ENCODE data around the gene KDELR1. TPM values are rescaled to one million over a fixed set of nuclear protein-coding genes. Genes with fewer than 3 reads are reported as not detected.

Gene KDELR1
- total RNA-seq: 205 TPM

DNA sequence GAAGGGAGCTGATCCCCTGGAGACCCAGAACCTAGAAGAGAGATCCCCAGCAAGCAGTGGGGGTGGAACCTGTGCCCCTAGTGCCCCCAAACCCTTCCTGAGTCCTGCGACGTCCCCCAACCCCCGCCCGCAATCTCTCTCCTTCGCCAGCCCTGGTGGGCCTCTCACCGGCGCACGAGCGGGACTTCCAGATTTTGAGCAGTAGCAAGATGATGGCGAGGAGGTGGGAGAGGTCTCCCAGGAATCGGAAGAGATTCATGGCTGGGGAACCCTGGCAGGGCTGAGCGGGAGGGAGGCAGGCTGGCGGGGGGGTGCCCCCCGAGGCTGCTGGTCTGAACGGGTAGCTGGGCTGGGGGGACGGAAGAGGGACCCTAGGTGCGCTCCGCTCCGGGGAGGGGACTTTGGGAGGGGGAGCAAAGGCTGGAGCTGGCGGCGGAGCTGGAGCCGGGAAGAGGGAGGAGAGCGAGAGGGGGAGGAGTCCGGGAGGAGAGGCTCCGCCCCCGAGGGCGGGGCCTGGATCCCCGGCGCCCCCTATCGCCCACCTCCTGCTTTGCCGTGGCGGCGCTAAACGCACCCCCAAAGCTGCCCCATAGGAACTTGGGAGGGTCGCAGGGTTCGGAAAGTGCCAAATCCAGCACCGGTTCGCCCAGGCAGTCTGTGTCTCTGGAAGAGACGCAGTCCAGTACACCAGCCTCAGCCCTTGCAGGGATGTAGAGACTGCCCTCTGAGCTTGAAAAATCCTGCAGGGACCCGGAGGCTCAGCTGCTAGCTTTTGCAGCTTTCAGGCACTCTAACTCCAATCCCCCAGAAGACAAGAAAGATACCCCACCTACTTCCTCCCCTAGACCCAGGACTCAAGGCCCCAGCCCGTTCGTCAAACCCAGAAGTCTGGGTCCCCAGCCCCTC, at the start of gene KDELR1:
Gene KDELR1, minus strand, starts transcription at position 452 of the 906 bp plus-strand sequence. Its CDS starts 193 bp downstream, at position 259.
- DNase-seq (ENCODE audit: low spot score): peak; percentile 70

DNA sequence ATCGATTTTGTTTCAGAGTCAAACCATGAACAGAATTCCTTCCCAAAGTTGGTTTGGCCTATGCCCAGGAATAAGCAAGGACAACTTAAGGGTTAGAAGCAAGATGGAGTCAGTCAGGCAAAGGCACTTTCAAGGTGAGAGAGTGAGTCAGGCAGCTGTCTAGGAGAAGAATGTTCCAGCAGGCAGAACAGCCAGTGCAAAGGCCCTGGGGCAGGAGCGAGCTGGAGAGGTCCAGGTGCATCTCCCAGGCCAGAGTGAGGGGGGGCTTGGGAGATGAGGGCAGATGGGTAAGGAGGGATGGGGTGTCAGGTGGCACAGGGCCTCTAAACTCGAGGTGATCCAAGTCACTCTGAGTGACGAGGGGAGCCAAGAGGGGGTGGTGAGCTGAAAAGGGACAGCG, 45.2 kb upstream of the KDELR1 start:
- no peak for DNase-seq (ENCODE audit: low spot score)

DNA sequence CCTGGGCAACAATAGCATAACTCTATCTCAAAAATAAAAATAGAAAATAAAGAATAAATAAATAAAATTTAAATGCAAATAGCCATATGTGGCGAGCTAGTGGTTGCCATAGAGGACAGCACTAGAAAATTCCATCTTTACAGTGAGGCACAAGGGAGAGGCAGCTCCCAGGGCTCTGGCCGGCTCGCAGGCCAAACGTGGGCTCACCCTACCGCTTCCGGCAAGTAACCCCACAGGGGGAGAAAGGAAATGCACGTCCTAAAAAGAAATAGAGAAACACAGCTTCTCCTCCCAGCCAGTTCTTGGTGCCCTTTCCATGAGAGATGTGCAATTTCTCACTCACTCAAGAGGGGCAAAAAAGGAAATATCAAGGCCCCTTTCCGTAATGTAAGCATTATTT, 42.0 kb upstream of the KDELR1 start:
- no peak for DNase-seq (ENCODE audit: low spot score)

DNA sequence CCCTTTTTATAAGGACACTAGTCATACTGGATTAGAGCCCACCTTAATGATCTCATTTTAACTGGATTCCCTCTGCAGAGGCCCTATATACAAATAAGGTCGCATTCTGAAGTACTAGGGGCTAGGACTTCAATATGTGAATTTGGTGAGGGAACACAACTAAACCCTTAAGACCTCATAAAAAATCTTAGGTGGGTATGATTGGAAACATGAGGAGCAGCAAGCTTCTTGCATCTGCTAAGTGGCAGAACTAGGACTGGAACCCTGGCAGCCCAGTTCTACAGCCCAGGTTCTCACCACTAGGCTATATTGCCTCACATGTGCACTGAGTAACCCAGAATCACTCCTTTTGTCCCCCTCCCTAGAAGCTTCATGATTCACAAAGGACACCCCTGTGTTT, 37.3 kb upstream of the KDELR1 start:
- DNase-seq (ENCODE audit: low spot score): no peak

DNA sequence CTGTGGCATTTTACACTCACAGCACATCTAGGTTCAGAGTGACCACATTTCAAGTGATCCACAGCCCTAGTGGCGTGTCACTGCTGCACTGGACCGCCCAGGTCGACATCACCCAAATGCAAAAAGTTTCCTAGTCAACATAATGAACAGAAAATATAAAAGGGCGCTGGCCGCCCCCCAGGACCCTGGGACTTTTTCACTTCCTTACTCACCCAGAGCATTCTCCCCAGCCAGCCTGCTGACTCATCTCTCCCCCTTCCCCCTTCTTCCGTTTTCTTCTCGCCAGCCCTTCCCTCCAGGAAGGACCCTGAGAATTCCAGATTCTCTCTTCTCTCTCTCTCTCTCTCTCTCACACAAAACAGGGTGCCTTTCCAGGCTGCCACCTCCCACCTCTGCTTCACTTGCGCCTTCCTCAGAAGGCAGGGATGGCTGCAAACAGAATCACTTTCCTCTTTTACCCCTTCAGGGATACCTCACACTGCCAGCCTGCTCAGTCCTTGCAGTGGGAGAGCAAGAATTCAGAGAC, 33.4 kb upstream of the KDELR1 start:
- DNase-seq (ENCODE audit: low spot score): no peak

DNA sequence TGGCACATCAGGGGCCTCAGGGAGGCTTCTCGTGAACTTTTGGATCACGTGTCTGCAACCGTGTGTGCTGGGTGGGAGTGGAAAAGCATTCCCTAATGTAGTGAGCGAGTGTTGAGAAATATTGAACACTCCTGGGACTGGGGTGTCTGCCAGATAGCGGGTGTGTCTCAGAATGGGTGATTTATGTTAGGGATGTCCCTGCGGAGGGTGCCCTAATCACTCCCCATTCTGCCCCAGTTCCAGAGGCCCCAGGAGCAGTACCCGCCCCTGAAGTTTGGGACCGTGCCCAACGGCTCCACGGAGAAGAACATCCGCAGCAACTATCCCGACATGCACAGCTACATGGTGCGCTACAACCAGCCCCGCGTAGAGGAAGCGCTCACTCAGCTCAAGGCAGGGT, 30.2 kb upstream of the KDELR1 start:
- DNase-seq (ENCODE audit: low spot score): no peak

DNA sequence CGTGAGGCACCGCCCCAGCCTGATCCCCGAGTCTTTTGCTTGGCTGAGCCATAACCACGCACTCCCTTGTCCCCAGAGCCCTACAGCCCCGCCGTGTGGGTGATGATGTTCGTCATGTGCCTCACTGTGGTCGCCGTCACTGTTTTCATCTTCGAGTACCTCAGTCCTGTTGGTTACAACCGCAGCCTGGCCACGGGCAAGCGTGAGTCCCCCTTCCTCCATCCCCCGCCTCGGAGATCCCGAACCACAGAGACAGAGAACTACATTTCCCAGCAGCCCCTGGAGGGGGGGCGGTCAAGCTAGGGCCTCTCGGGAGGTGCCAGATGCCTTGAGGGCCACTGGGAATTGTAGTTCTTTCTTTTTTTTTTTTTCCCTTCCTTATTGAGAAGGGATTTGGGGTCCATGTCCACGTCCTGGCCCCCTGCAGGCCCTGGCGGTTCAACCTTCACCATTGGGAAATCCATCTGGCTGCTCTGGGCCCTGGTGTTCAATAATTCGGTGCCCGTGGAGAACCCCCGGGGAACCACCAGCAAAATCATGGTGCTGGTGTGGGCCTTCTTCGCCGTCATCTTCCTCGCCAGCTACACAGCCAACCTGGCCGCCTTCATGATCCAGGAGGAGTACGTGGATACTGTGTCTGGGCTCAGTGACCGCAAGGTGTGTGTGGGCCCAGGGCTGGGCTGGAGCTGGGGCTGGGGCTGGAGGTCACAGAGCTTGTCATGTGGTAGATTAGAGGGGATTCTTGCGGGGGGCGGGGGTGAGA, 28.0 kb upstream of the KDELR1 start:
- no peak for DNase-seq (ENCODE audit: low spot score)

DNA sequence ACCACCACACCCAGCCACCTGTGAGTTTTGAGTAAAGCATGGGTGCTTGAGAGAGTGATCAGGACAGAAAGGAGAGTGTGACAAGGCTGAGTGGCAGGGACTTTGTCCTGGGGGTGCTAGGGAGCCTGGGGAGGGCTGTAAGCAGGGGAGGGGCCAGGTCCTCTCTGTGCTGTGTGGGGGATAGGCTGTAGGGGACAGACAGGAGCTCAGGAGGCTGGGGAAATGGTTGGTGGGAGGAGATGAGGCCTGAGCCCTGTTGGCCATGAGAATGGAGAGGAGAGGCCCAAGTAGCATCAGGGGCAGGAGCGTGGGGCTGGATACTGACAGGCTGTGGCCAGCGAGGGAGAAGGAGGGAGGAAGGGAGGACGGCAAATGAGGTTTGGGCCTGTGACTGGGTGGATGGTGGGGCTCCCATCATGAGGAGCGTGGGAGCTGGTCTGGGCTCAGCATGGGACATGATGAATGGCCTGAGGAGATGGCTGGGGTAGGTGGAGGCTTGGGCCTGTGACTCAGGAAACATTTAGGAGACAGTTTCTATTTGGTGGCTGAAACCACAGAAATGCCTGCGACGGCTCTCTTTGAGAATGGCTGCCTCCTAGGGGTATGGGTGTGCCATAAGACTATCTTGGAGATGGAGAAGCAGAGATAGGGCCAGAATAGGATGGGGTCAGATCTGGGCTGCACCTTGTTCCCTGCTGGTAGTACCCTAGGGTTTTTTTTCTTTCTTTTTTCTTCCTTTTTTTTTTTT, 27.1 kb upstream of the KDELR1 start:
- no peak for DNase-seq (ENCODE audit: low spot score)

DNA sequence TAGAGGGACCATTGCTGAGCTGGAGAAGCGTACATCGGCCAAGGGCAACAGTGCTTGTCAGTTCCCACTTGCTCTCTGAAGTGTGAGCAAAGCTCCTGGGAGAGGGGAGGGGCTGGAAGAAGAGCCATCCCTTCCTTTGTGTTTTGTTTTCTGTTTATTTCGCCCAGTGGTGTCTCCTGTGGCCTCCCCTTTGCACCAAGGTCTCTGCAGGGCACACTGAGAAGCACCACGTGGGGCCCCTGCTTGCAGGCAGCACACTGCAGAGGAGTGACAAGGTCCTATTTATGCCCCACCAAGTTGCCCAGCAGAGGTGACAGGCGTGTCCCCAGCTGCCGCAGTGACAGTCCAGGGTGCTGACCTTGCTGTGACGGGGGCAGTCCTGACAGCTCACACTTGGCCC, 26.1 kb upstream of the KDELR1 start:
- DNase-seq (ENCODE audit: low spot score): no peak

DNA sequence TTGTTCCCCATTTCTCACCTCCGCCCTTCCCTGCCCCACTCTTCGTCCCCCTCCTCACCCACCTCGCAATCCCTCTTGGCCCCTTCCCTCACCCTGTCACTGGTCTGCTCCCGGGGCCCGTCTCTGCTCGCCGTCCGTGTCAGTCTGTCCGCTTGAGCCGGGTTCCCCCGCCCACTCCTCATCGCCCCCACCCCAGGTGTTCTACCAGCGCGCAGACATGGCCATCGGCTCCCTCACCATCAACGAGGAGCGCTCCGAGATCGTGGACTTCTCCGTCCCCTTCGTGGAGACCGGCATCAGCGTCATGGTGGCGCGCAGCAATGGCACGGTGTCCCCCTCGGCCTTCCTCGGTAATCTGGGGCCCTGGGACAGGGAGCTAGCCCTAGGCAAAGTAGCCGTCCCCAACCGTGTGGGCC, 24.5 kb upstream of the KDELR1 start:
- no peak for DNase-seq (ENCODE audit: low spot score)

DNA sequence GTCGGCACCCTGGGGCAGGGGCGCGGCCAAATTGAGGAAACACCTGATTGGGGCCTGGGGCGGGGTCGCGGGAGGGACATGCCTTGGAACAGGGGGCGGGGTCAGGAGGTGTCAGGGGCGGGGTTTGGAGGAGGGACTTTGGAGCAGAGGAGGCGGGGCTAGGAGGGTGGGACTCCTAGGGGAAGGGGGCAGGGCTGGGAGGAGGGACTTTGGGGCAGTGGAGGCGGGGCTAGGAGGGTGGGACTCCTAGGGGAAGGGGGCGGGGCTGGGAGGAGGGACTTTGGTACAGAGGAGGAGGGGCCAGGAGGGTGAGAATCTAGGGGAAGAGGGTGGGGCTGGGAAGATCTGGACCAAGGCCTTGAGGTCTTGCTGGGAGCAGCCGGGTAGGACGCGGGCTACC, 24.0 kb upstream of the KDELR1 start:
- DNase-seq (ENCODE audit: low spot score): peak; percentile 77

DNA sequence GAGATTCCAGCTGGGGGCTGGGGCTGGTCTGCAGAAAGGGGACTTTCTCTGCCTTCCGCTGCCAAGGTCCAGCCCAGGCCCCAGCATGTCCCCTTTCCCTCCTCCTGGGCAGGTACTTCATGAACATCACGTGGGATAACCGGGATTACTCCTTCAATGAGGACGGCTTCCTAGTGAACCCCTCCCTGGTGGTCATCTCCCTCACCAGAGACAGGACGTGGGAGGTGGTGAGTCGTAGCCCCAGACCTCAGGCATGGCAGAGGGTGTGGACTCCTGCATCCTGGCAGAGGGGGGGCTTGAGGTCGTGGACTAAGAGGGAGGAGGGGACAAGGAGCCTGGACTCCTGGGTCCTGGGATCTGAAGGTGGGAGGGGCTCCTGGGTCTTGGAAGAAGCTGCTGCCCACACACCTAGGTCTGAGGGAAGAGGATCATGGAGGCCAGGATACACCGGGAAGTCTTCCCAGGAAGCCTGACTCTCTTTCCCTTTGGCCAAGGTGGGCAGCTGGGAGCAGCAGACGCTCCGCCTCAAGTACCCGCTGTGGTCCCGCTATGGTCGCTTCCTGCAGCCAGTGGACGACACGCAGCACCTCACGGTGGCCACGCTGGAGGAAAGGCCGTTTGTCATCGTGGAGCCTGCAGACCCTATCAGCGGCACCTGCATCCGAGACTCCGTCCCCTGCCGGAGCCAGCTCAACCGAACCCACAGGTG, 22.7 kb upstream of the KDELR1 start:
- no peak for DNase-seq (ENCODE audit: low spot score)

DNA sequence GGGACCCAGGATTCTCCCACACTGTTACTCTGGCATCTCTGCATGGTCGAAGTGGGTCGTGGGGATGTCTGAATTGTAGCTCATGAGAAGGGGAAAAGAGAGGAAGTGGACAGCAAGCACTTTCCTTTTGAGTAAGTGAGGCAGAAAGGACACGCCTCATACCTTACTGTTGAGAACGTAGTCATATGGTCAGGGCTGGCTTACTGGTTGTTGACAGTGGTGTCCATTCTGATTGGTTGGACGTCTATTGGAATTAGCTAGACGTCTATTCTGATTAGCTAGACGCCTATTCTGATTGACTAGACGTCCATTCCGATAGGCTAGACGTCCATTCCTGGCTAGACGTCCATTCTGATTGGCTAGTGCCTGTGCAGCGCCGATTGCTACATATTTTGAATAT, 14.5 kb upstream of the KDELR1 start:
- no peak for DNase-seq (ENCODE audit: low spot score)

DNA sequence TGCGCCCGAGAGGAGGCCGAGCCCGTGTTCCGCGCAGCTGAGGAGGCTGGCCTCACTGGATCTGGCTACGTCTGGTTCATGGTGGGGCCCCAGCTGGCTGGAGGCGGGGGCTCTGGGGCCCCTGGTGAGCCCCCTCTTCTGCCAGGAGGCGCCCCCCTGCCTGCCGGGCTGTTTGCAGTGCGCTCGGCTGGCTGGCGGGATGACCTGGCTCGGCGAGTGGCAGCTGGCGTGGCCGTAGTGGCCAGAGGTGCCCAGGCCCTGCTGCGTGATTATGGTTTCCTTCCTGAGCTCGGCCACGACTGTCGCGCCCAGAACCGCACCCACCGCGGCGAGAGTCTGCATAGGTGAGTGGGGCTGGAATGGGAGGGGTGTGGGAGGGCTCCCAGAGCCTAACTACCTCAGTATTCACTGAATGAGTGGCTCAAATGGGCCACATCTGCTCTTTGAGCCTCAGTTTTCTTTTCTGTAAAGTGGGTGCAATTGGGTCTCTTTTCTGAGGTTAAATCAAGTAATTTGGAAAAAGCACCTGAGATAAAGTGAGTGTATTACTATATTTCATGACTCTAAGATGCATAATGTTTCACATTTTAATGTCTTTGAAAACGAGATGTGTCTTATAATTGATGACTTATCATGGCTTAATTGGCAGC, 13.8 kb upstream of the KDELR1 start:
- no peak for DNase-seq (ENCODE audit: low spot score)

DNA sequence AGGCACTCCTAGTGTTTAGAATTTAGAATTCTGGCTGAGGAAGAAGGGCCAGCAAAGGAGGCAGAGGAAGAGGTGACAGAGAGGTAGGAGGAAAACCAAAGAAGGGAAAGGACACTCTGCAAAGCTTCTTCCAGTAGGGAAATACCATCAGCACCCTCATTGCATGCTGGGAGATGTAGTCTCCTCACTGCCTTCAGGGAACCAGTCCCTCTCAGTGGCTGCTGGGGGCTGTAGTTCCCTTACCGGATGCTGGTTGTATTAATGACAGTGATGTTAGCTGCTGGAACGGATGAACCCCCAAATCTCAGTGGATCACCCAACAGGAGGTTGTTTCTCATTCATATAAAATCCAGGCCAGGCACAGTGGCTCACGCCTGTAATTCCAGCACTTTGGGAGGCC, 12.3 kb upstream of the KDELR1 start:
- peak; percentile 47 for DNase-seq (ENCODE audit: low spot score)

DNA sequence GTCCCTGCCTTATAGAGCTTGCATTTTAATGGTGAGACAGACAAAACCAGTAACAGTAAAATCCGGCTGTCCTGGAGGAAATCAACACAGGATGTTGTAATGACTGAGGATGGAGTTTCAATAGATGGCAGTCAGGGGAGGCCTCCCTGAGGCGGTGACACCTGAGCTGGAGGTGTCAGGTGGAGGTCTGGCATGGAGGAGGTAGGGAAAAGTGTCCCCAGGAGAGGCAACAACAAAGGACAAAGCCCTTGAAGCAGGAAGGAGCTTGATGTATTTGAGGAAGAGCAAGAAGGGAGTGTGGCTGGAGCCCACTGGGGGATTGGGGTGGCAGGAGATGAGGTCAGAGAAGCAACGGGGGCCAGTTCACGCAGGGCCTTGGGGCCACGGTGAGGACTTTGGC, 9.9 kb upstream of the KDELR1 start:
- no peak for DNase-seq (ENCODE audit: low spot score)

DNA sequence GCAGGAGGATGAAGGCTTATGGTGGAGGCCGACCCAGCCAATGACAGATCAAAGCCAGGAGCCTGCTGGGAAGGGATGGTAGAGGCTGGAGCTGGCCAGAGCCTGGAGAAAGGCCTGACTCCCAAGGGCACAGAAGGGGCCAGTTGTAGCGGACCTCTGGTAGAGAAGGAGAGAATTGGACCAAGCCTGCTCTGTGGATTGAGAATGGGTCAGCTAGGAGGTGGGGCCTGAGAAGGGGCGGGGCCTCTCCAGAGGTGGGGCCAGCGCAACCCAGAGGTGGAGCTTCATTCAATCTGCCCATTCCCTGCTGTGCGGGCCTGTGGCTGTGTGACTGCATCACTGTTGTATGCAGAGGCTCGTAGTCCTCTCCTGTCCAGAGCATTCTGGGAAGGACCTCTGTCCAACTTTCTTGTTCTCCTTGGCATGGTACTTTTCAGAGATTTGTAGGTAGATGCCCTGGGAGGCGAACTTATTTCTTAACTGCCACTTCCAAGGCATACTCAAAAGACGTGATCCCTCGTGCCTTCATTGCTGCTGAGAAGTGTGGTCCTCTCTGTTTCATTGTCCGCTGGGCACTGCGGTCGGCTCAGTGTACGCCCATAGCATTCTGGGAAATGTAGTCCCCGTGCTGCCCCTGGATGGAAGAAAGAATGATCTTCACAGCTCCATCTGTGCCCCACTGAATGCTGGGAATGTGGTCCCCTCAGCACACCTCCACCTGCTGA, 8.8 kb upstream of the KDELR1 start:
- peak; percentile 40 for DNase-seq (ENCODE audit: low spot score)

DNA sequence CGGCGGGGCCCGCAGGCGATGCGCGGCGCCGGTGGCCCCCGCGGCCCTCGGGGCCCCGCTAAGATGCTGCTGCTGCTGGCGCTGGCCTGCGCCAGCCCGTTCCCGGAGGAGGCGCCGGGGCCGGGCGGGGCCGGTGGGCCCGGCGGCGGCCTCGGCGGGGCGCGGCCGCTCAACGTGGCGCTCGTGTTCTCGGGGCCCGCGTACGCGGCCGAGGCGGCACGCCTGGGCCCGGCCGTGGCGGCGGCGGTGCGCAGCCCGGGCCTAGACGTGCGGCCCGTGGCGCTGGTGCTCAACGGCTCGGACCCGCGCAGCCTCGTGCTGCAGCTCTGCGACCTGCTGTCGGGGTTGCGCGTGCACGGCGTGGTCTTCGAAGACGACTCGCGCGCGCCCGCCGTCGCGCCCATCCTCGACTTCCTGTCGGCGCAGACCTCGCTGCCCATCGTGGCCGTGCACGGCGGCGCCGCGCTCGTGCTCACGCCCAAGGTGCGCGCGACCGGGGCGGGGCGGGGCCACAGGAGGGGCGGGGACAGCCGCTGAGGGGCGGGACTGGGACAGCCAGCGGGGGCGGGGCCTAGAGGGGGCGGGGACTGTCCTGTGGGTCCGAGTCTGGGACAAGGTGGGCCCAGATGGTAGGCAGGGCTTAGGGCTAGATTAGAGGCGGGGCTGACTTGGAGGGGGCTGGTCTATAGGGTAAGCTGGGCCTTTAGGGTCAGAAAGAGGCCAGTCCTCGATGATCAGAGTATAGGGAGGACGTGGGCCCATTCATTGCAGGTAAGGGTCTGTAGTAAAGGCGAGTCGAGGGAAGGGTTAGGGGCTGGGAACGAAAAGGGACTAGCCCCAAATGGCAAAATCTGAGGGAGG, 7.3 kb upstream of the KDELR1 start:
- peak; percentile 68 for DNase-seq (ENCODE audit: low spot score)

DNA sequence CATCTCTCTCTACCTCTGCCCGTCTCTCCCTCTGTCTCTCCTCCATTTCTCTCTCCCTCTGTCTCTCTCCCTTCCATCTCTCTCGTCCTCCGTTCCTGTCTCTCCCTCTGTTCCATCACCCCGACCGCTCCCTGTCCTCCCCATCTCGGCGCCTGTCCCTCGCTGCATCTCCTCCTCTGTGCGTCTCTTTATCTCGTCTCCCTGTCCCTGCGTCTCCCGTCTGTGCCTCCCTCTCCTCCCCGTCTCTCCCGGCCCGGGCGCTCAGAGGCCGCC, 6.7 kb upstream of the KDELR1 start:
- DNase-seq (ENCODE audit: low spot score): no peak
